Adipose tissue (tissue), 3 donors: ENCODE data around the gene EMCN. TPM values are rescaled to one million over a fixed set of nuclear protein-coding genes. Genes with fewer than 3 reads are reported as not detected.
"Not testable (repeated sequence)": the region's sequence is repeated elsewhere in the genome, so short reads cannot be mapped to it uniquely, and the experiment has no call there.

ENCODE experiments used
- H3K27ac ChIP-seq: one replicate; pipeline ENCODE4 v1.5.1; 2013; ENCODE audit warnings: low read depth, low read length
- WGBS, 3 donors: extraction: QIAGEN DNeasy Blood & Tissue Kit; methylation state at CpG; one replicate each; pipeline ENCODE4 v1.1.7; 2013; 5-methylcytosine and 5-hydroxymethylcytosine counted together
- polyA plus RNA-seq, 3 donors: library from polyadenylated mRNA; stranded (reverse); fragments of 200-250 nt; gene quantifications; one replicate each; pipeline ENCODE4 v1.2.3, GENCODE V29; 2013
- donor health status: healthy with polysubstance abuse.
- donor health status: Bipolar disorder and iron deficiency.
- donor health status: healthy.

EMCN gene
- 10 to 100 TPM in 2 of 3 donors, 1 to 10 TPM in 1; 2.9 to 31.4 (median 15.9) TPM for polyA plus RNA-seq

GRCh38 chr4:100517864-100518341, at the start of gene EMCN:
Gene EMCN, minus strand, starts transcription at chr4:100518022. Its CDS starts 108 bp downstream, at chr4:100517914.
- WGBS, 3 donors, result 19 to 64% (median 19%) methylated on average over 3 of the region's 3 CpGs
- H3K27ac ChIP-seq, result no peak within 1 kb of the TSS

- 81 to 87% (median 86%) methylated on average over 3 of the region's 3 CpGs for WGBS, 3 donors
- no peak overlapping the region for H3K27ac ChIP-seq
Measured at GRCh38 chr4:100566396-100566795, 48.6 kb upstream of the EMCN start.

- 93 to 96% (median 94%) methylated on average over 2 of the region's 2 CpGs for WGBS, 3 donors
- H3K27ac ChIP-seq, result no peak overlapping the region
Measured at GRCh38 chr4:100557306-100557705, 39.5 kb upstream of the EMCN start.

GRCh38 chr4:100555611-100556337, 38.0 kb upstream of the EMCN start:
- no peak overlapping the region for H3K27ac ChIP-seq
- 65 to 93% (median 66%) methylated on average over 2 of the region's 2 CpGs for WGBS, 3 donors

GRCh38 chr4:100548200-100548560, 30.4 kb upstream of the EMCN start:
- WGBS, 3 donors, result 31 to 51% (median 50%) methylated on average over 1 of the region's 1 CpG
- H3K27ac ChIP-seq, result no peak overlapping the region

GRCh38 chr4:100547541-100548199, 29.8 kb upstream of the EMCN start:
- H3K27ac ChIP-seq, result no peak overlapping the region
- WGBS, 3 donors, result 78 to 88% (median 81%) methylated on average over 6 of the region's 6 CpGs

GRCh38 chr4:100545427-100545826, 27.6 kb upstream of the EMCN start:
- 87 to 92% (median 91%) methylated on average over 5 of the region's 5 CpGs for WGBS, 3 donors
- H3K27ac ChIP-seq, result no peak overlapping the region

- H3K27ac ChIP-seq, result no peak overlapping the region
Measured at GRCh38 chr4:100540131-100540530, 22.3 kb upstream of the EMCN start.

GRCh38 chr4:100539706-100540105, 21.9 kb upstream of the EMCN start:
- 26 to 57% (median 32%) methylated on average over 4 of the region's 4 CpGs for WGBS, 3 donors

GRCh38 chr4:100533741-100534140, 15.9 kb upstream of the EMCN start:
- 78 to 95% (median 89%) methylated on average over 1 of the region's 1 CpG for WGBS, 3 donors
- H3K27ac ChIP-seq, result no peak overlapping the region

More at GRCh38 chr4:100539706-100540105, 21.9 kb upstream of the EMCN start:
- no peak overlapping the region for H3K27ac ChIP-seq

GRCh38 chr4:100530161-100530560, 12.3 kb upstream of the EMCN start:
- 81 to 92% (median 84%) methylated on average over 4 of the region's 4 CpGs for WGBS, 3 donors
- H3K27ac ChIP-seq, result not testable (repeated sequence)

GRCh38 chr4:100525686-100526085, 7.9 kb upstream of the EMCN start:
- no peak overlapping the region for H3K27ac ChIP-seq
- 30 to 85% (median 70%) methylated on average over 1 of the region's 1 CpG for WGBS, 3 donors

- WGBS, 3 donors, result 24 to 68% (median 39%) methylated on average over 2 of the region's 2 CpGs
- H3K27ac ChIP-seq, result no peak overlapping the region
Measured at GRCh38 chr4:100519205-100519604, 1.4 kb upstream of the EMCN start.

- 34 to 84% (median 37%) methylated on average over 7 of the region's 7 CpGs for WGBS, 3 donors
- H3K27ac ChIP-seq, result no peak overlapping the region
Measured at GRCh38 chr4:100516225-100516624, 1.6 kb downstream of the EMCN start.

GRCh38 chr4:100511896-100512295, 5.9 kb downstream of the EMCN start:
- no peak overlapping the region for H3K27ac ChIP-seq

GRCh38 chr4:100510551-100510950, 7.3 kb downstream of the EMCN start:
- H3K27ac ChIP-seq, result no peak overlapping the region
- WGBS, 3 donors, result 28 to 54% (median 33%) methylated on average over 2 of the region's 2 CpGs

More at GRCh38 chr4:100511896-100512295, 5.9 kb downstream of the EMCN start:
- 51 to 60% (median 58%) methylated on average over 5 of the region's 5 CpGs for WGBS, 3 donors

- WGBS, 3 donors, result 76 to 92% (median 82%) methylated on average over 3 of the region's 3 CpGs
- H3K27ac ChIP-seq, result no peak overlapping the region
Measured at GRCh38 chr4:100509386-100509785, 8.4 kb downstream of the EMCN start.

- WGBS, 3 donors, result 49 to 65% (median 64%) methylated on average over 3 of the region's 3 CpGs
- no peak overlapping the region for H3K27ac ChIP-seq
Measured at GRCh38 chr4:100508691-100509090, 9.1 kb downstream of the EMCN start.

- H3K27ac ChIP-seq, result no peak overlapping the region
- WGBS, 3 donors, result 87 to 92% (median 88%) methylated on average over 18 of the region's 18 CpGs
Measured at GRCh38 chr4:100504086-100504874, 13.5 kb downstream of the EMCN start.
